Thyroid gland (tissue), 4 donors: ENCODE measurements around the gene LEMD1. TPM values are rescaled to one million over a fixed set of nuclear protein-coding genes. Genes with fewer than 3 reads are reported as not detected.

Experiments used
- DNase-seq, 2 donors: peaks; one replicate each; pipeline ENCODE4 v3.0.0-alpha.2; 2019
- H3K27ac ChIP-seq, 3 donors: fragments of 200-600 bp; sonication (generic); 1 replicate in 2 of 3; 2 replicates in 1 of 3; pipeline ENCODE4 v1.5.1; 2016 to 2019; ENCODE audit warnings: mild to moderate bottlenecking in 1 of 3, moderate library complexity in 1 of 3
- H3K27me3 ChIP-seq: fragments of 200-600 bp; sonication (generic); one replicate; pipeline ENCODE4 v1.5.1; 2019
- H3K36me3 ChIP-seq, 2 donors: fragments of 200-600 bp; sonication (generic); one replicate each; pipeline ENCODE4 v1.5.1; 2016 to 2019
- H3K4me1 ChIP-seq, 2 donors: fragments of 200-600 bp; sonication (generic); one replicate each; pipeline ENCODE4 v1.5.1; 2017 to 2019
- H3K4me3 ChIP-seq, 3 donors: fragments of 200-600 bp; sonication (generic); replicated peaks in 1 of 3; 1 replicate in 2 of 3; 2 replicates in 1 of 3; pipeline ENCODE4 v1.5.1; 2016; ENCODE audit warnings: mild to moderate bottlenecking in 1 of 3
- H3K9me3 ChIP-seq: fragments of 200-600 bp; sonication (generic); one replicate; pipeline ENCODE4 v1.5.1; 2017
- CTCF ChIP-seq, 6 experiments: fragments of 200-600 bp in 3 of 6; fragments of 450-650 bp in 3 of 6; sonication (generic) in 3 of 6; IDR thresholded peaks; one replicate each; pipeline ENCODE4 v1.5.1; 2016 to 2019; ENCODE audit warnings: antibody characterized with exemption in 6 of 6, mild to moderate bottlenecking in 2 of 6, inconsistent platforms in 1 of 6, moderate library complexity in 1 of 6
- POLR2A ChIP-seq, 2 donors: fragments of 450-650 bp; IDR thresholded peaks; one replicate each; pipeline ENCODE4 v1.6.1; 2017; ENCODE audit warnings: antibody characterized with exemption in 2 of 2, mild to moderate bottlenecking in 2 of 2, moderate library complexity in 1 of 2
- WGBS, 2 donors: methylation state at CpG; one replicate each; pipeline ENCODE4 v1.1.5; 2017; 5-methylcytosine and 5-hydroxymethylcytosine counted together
- intact Hi-C: fragments of 100-400 bp; cut with DNase I; formaldehyde crosslinking; loops from one replicate; pipeline ENCODE4 v1.15.1; 2023
- total RNA-seq, 4 donors: library from RNA; depleted of rRNA; stranded (reverse); fragments of >200 nt; gene quantifications; one replicate each; pipeline ENCODE4 v1.2.3, GENCODE V29; 2016

LEMD1 gene
- total RNA-seq, 4 donors from 2014 or later = 0.67 to 7.3 (median 6.0) TPM

- WGBS, 2 donors = 91 to 92% methylated on average over 4 of the region's 4 CpGs
- Histone ChIP-seq H3K4me3 (no peak overlapping the region), H3K36me3 (no peaks in the 10 kb centered on the region), H3K27ac (no peak overlapping the region), H3K4me1 (peaks cover 8 to 11% of the 10 kb centered on the region in 2 donors), H3K27me3 (no peaks in the 10 kb centered on the region), H3K9me3 (no peaks in the 10 kb centered on the region)
- TF ChIP-seq CTCF (IDR thresholded peaks at IDR 0.05) (no peak), POLR2A (IDR thresholded peaks at IDR 0.05) (no peak)
- intact Hi-C loops = loop anchor here (5.0 kb wide), 1 partner anchor 134 kb away; no protein-coding TSS in a partner anchor
- DNase-seq = no peak
These were observed 68.7 kb downstream of the LEMD1 start for GRCh38 chr1:205353191-205353590.

GRCh38 chr1:205351984-205352713 is 69.7 kb downstream of the LEMD1 start:
- intact Hi-C loops = loop anchor here (5.0 kb wide), 1 partner anchor 135 kb away; no protein-coding TSS in a partner anchor
- 87 to 88% methylated on average over 11 of the region's 11 CpGs for WGBS, 2 donors
- no peak for TF ChIP-seq CTCF (IDR thresholded peaks at IDR 0.05)
- TF ChIP-seq POLR2A (IDR thresholded peaks at IDR 0.05) = no peak
- Histone ChIP-seq H3K4me3 (no peak overlapping the region), H3K9me3 (no peaks in the 10 kb centered on the region), H3K4me1 (peaks cover 8 to 16% of the 10 kb centered on the region in 2 donors), H3K36me3 (no peaks in the 10 kb centered on the region), H3K27ac (no peak overlapping the region), H3K27me3 (no peaks in the 10 kb centered on the region)
- DNase-seq = no peak

GRCh38 chr1:205350691-205351141 is 71.1 kb downstream of the LEMD1 start:
- 85 to 90% methylated on average over 5 to 7 of the region's 8 CpGs for WGBS, 2 donors
- TF ChIP-seq POLR2A (IDR thresholded peaks at IDR 0.05) = no peak
- TF ChIP-seq CTCF (IDR thresholded peaks at IDR 0.05) = no peak
- intact Hi-C loops = loop anchor here (5.0 kb wide), 1 partner anchor 137 kb away; no protein-coding TSS in a partner anchor

GRCh38 chr1:205350124-205350523 is 71.7 kb downstream of the LEMD1 start:
- no peak for TF ChIP-seq CTCF (IDR thresholded peaks at IDR 0.05)
- TF ChIP-seq POLR2A (IDR thresholded peaks at IDR 0.05) = no peak
- WGBS, 2 donors = 93 to 100% methylated on average over 2 of the region's 4 CpGs
- no peak overlapping the region for H3K27ac ChIP-seq
- no peaks in the 10 kb centered on the region for H3K27me3 ChIP-seq
- H3K4me3 ChIP-seq = no peak overlapping the region
- H3K9me3 ChIP-seq = no peaks in the 10 kb centered on the region
- intact Hi-C loops = loop anchor here (5.0 kb wide), 1 partner anchor 137 kb away; no protein-coding TSS in a partner anchor
- DNase-seq = no peak
- H3K36me3 ChIP-seq = no peaks in the 10 kb centered on the region
- peaks cover 8 to 17% of the 10 kb centered on the region in 2 donors for H3K4me1 ChIP-seq

More at GRCh38 chr1:205350691-205351141, 71.1 kb downstream of the LEMD1 start:
- no peaks in the 10 kb centered on the region for H3K9me3 ChIP-seq
- no peak overlapping the region for H3K27ac ChIP-seq
- no peaks in the 10 kb centered on the region for H3K36me3 ChIP-seq
- H3K4me3 ChIP-seq = no peak overlapping the region
- no peak for DNase-seq
- peaks cover 8 to 20% of the 10 kb centered on the region in 2 donors for H3K4me1 ChIP-seq
- no peaks in the 10 kb centered on the region for H3K27me3 ChIP-seq
